Occipital lobe (tissue), 2 donors: ENCODE results near the gene ARVCF. TPM values are rescaled to one million over a fixed set of nuclear protein-coding genes. Genes with fewer than 3 reads are reported as not detected.

Experiments used
- DNase-seq: peaks from one replicate; lab custom pipeline; 2025; lab: John Stamatoyannopoulos, UW
- total RNA-seq: library from RNA; depleted of rRNA; stranded (reverse); fragments of >200 nt; gene quantifications from one replicate; pipeline ENCODE4 v1.2.3, GENCODE V29; 2014

ARVCF gene, protein sequence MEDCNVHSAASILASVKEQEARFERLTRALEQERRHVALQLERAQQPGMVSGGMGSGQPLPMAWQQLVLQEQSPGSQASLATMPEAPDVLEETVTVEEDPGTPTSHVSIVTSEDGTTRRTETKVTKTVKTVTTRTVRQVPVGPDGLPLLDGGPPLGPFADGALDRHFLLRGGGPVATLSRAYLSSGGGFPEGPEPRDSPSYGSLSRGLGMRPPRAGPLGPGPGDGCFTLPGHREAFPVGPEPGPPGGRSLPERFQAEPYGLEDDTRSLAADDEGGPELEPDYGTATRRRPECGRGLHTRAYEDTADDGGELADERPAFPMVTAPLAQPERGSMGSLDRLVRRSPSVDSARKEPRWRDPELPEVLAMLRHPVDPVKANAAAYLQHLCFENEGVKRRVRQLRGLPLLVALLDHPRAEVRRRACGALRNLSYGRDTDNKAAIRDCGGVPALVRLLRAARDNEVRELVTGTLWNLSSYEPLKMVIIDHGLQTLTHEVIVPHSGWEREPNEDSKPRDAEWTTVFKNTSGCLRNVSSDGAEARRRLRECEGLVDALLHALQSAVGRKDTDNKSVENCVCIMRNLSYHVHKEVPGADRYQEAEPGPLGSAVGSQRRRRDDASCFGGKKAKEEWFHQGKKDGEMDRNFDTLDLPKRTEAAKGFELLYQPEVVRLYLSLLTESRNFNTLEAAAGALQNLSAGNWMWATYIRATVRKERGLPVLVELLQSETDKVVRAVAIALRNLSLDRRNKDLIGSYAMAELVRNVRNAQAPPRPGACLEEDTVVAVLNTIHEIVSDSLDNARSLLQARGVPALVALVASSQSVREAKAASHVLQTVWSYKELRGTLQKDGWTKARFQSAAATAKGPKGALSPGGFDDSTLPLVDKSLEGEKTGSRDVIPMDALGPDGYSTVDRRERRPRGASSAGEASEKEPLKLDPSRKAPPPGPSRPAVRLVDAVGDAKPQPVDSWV
- total RNA-seq, result 47.3 TPM

DNA sequence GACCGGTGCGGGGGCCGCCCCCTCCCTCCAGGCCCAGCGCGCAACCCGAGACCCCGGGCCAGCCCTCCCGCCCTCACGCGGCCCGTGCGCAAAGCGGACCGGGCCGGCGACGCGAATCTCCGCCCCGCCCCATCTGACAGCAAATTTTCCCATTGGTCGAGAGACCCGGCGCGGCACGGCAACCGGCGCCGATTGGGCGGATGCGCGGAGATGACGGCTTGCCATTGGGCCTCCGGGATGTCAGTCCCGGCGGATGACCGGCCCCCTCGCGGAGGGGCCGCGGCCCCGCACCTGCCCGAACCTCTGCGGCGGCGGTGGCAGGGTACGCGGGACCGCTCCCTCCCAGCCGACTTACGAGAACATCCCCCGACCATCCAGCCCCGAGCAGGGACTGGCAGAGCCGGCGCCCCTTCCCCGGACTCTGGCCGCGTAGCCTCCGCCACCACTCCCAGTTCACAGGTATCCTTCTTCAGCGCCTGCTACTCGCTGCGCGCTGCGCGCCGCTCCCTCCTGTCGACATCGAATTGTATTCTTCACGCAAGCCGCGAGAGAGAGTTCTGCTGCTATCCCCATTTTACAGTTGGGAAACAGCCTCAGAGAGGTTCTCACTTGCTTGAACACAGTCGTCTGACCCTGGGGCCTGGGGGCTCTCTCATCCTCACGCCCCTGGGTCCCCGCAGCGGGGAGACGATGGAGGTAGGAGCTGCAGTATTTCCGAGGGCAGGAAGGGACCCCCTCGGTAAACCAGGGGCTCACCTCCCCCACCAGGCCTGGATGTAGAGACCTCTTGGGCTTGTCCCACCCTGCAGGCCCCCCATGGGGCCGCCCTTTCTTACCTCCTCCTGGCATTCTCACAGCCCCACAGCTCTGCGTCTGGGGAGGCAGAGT lies at the start of gene ARVCF:
ARVCF (minus strand) TSS at position 90 of the 888 bp plus-strand sequence. CDS start 26,029 bp downstream, outside the sequence.
- peak; percentile 91 for DNase-seq

DNA sequence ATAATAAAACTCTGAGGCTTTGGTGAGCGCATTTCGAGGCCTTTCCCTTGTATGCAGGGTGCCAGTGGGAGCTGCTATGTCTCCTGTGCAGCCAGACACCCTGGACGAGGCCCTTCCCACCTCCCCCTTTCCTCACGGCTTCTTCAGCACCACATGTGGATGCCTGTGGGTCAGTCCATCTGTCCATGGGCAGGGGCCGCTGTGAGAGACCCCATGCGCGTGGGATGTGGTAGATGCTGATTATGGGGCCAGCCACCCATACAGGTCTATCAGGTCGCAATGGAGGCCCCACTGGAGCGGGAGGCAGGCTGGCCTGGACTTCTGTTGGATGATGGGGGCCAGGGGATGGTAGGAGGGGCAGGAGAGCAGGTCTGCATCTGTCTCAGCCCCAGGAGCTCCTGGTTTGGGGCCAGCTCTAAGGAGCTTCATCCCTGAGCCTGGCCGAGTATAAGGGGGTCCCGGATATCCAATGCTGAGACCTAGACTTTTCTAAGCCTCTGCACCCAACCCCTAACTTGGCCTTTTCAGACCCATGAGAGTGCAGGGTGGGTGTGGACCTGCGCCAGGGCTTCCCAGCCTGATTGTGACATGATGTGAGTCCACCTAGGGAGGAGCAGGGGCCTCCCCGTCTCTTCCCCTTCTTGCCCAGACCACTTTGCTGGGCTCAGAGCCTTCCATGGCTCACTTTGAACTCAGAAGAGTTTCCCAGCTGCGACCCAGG lies 49.4 kb upstream of the ARVCF start:
- no peak for DNase-seq

DNA sequence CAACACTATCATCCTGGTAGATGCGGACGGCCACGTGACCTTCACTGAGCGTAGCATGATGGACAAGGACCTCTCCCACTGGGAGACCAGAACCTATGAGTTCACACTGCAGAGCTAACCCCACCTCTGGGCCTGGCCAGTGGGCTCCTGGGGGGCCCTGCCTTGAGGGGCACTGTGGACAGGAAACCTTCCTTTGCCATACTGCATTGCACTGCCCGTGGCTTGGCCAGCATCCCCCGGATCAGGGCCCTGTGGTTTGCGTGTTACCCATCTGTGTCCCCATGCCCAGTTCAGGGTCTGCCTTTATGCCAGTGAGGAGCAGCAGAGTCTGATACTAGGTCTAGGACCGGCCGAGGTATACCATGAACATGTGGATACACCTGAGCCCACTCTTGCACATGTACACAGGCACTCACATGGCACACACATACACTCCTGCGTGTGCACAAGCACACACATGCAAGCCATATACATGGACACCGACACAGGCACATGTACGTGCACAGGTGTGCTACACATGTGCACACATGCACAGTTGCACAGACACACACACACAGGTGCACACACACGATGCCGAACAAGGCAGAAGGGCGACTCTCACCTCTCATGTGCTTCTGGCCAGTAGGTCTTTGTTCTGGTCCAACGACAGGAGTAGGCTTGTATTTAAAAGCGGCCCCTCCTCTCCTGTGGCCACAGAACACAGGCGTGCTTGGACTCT lies 48.1 kb upstream of the ARVCF start:
- no peak for DNase-seq

DNA sequence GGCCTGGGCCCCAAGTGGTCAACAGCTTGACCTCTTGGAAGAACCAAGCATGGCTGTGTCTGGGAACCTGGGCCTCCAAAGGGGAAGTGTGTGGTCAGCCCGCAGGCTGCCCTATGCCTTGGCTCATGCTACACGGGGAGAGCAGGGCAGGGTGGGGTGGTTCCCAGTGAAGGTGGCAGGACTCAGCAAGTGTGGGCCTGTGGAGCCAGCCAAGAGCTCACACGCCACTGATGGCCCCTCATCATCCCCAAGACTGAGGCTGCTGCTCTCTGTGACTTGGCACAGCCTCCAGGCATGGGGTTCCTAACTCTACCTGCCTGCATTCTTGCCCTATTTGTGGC lies 47.5 kb upstream of the ARVCF start:
- DNase-seq, result no peak

DNA sequence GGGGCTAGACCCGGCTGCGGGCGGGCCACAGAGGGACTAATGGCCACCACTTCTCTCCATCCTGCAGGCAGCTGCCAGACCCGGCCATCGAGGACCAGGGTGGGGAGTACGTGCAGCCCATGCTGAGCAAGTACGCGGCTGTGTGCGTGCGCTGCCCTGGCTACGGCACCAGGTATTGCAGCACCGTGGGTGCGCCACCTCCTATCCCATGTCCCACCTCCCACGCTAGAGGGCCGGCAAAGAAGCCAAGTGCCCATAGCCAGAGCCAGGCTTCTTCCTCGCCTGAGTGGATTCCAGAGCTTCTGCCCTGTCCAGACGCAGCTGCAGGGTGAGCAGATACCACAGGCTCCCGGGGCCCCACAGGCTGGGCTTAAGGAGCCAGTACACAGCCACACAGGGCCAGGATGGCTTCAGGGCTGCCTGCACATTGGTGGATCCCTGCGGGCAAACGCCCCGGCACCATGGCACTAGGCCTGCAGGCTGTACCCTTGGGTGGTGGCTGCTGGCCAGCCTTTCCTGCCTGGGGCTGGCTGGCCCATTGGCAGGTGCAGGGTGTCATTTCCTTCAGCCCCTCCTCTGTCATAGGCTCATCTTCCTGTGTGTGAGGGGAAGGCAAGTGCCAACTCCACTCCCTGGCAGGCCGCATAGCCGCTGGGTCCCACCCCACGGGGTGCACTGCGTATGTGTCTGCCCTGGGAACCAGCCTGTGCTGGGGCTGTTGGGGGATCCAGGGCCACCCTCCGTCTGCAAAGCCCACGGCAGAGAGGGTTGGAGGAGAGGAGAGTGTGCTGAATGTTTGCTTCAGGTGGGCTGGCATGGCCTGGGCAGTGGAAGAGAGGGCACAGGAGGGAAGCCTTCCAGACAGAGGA lies 46.9 kb upstream of the ARVCF start:
- no peak for DNase-seq

DNA sequence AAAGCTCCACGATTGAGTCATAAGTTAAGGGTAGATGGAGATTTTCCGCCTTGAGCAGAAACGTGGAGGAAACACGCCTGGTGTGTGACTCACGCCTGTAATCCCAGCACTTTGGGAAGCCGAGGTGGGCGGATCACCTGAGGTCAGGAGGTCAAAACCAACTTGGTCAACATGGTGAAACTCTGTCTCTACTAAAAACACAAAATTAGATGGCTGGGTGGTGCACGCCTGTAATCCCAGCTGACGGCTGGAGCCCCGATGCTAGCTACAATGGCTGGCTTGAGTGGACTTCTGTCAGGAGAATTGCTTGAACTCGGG lies 46.1 kb upstream of the ARVCF start:
- DNase-seq, result no peak

DNA sequence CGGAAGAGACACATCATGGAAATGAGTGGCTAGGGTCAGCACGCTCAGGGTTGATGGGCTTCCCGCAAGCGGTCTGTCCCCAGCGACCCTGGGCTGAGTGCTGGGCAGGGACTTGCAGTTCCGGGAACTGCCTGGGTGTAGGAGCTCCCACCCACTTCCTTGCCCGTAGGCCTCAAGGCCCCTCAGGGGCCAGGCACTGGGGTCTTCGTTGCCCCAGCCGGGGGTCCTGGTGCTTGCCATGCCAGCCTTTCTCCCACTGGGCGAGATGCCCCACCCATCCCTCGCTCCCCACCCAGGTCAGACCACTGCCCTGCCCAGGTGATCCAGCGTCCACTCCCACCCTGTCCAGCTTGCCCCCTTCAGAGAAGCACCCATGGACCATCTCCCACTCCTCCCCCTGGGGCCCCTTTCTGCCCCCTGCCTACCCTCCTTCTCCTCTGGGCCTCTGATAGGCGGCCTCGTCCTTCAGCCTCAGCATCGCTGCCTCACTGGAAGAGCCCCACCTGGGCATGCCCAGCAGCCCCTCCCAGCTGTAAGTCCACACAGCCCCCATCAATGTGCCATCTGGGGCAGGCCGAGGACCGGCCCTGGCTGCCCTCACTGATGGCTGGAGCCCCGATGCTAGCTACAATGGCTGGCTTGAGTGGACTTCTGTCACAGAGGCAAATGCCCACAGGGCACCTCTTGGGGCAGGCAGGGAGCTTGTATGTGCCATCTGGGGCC lies 45.6 kb upstream of the ARVCF start:
- DNase-seq, result no peak

DNA sequence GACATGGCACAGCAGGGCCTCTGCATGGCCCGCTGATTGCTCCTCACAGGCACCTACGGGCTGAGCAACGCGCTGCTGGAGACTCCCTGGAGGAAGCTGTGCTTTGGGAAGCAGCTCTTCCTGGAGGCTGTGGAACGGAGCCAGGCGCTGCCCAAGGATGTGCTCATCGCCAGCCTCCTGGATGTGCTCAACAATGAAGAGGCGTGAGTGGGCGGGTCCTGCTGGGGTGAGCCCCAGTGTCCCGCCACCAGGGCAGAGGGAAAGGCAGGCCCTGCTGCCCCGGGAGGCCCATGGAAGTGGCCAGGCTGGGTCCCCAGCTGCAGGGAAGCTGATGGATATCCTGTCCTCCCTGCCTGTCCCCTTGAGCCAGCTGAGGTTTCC lies 44.8 kb upstream of the ARVCF start:
- DNase-seq, result no peak

DNA sequence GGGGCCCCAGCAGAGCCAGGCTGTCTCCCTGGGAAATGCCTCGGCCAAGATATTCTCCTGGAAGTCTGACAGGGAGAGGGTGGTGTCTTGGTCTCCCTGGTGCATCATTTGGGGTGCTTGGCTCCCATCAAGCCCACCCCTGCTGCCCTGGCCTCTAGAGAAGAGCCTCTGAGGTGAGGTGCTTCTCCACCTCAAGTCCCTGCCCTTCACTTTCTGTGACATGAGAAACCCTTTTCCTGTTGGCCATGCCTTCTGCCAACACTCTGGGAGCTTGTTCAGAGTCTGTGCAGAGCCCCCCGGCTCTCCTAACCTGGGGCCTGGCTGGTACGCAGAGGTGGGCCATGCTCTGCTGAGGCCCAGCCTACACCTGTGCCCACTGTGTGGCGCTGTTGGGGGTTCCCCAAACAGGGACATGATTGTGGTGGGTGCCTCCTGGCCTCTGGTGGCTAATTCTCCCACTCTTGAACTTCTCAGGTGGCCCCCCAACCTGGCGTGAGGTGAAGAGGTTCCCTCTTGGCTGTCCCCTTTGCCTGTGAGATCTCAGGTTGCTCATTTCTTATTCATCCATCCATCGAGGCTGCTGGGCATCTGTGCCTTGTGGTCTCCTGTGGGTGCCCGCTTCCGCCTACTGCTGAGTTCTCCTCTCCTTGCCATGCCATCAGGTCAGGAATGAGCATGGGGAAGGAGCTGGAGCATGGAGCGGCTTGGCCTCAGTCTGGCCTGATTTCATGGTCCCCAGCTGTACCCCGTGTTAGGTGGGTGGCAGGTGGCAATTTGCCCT lies 44.3 kb upstream of the ARVCF start:
- DNase-seq, result no peak

DNA sequence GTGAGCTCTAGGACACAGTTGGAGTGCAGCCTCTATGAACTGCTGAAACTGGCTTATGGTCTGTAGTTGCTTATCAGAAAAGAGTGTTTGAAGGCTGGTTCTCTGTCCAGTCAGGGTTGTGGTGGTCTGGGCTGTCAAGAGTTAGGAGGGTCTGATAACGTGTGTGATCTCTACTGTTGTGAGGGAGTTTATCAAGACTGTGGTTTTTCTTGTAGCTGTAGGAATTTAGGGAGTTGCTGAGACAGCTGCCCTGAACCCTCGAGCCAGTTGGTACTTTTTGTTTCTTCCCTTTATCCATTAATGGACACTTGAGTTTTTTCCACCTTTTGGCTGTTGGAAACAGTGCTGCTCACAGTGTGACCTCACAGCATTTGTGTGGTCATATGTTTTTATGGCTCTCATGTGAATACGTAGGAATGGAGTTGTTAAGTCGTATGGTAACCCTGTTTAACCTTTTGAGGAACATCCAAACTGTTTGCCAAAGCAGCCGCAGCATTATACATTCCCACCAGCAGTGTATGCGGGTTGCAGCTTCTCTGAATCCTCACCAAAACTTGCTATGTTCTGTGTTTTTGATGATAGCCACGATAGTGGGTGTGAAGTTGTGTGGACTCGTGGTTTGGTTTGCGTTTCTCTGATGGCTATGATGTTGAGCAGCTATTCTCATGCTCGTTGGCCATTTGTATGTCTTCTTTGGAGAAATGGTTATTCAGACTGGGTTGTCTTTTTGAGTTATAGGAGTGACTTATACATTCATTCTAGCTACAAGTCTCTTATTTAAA lies 42.6 kb upstream of the ARVCF start:
- DNase-seq, result no peak

DNA sequence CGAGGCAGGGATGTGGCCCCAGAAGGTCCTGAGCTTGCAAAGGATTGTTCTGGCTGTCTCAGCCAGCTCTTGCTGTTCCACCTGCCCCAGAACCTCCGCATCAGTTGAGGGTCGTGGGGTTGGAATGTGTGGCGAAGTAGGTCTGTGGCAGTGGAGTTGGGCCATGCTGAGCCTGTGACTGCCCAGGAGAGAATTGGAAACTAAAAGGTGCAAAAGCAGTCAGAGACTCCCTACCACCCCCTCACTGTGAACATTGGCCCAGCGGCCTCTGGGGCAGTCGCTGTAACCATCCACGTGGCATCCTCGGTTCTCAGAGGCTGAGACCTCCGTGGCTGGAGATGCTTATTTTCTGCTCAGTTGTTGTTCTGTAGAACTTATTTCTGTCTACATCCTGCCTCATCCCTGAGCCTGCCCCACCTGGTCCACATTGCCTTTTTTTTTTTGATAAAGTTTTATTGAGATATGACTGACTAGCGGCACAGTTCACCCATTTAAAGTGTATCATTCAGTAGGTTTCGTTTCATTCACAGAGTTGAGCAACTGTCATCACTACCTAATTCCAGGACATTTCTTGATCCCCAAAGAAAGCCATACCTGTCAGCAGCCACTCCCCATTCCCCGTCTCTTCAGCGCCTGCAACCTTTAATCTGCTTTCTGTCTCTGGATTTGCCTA lies 41.1 kb upstream of the ARVCF start:
- DNase-seq, result no peak

DNA sequence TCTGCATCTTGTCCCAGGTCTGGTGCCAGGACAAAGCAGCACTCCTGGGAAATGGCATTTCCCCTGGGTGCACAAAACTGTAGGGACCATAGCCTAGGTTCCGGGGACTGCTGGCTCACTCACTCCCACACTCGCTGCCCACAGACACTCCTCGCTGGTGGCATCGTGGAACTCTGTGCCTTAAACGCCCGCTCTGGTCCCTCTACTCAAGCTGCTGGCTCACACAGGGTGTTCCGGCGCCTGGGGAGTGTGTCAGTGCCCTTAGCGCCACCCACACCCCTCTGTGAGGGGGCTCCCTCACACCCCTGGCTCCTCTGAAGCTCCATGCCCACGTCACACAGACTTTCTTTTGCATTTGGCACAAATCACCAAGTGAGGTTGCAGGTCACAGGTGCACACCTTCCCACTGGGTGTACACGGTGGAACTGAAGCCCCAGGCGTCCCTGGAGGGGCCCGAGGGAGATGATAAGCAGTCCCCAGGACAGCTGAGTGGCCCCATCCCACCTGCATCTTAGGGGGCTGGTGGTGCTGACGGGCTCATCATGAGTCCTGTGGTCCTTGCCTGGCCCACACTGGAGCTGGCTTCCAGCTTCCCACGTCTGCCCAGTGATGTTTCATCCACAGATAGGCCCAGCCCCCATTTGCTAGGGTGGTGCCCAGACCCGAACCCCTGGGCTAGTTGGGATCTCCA lies 40.2 kb upstream of the ARVCF start:
- DNase-seq, result no peak

DNA sequence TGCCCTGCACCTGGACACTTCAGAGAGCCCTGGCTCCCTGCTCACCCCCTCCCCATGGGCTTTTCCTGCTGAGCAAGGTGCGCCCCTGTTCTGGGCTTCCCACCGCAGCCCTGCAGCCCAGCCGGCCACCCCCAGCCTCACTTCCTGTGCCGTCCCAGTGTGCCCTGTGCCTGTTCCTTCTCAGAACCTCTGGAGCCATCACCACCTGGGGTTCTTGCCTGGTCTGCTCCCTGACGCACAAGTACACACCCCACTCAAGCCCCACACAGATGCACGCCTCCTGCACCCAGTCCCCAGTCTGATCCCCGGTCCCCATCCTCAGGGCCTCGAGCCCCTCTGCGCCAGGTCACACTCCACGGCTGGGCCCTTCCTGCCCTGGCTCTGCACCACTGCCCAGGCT lies 39.5 kb upstream of the ARVCF start:
- DNase-seq, result no peak

DNA sequence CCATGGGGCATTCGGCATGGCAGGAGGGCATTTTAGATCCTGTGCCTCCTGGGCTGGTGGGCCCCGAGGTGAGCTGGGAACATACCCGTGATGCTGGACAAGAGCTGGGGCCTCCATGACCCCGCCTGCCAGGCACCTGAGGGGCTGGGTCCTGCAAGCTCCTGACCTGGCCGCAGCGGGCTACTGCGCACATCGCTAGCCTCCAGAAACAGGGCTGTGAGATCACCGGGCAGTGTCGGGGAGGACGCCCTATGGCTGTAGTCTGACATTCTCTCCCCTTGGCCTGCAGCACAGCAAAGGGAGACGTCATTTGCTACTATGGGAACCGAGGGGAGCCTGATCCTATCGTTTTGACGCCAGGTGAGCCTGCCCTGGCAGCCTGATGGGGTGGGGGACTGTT lies 39.0 kb upstream of the ARVCF start:
- DNase-seq, result no peak

DNA sequence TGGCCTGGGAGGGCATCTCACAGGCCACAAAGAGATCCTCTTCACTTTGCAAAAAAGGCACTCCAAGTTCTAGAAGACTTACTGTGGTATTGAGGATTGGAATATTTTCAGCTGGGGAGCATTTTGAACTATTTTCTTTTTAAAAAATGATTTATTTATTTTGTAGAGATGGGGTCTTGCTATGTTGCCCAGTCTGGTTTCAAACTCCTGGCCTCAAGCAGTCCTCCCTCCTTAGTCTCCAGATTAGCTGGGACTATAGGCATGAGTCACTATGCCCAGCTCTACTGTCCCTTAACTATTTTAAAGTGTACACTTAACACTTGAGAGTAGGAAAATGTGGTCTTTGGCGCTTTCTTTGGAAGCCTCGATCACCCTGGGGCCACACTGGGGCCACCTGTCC lies 38.5 kb upstream of the ARVCF start:
- DNase-seq, result no peak

DNA sequence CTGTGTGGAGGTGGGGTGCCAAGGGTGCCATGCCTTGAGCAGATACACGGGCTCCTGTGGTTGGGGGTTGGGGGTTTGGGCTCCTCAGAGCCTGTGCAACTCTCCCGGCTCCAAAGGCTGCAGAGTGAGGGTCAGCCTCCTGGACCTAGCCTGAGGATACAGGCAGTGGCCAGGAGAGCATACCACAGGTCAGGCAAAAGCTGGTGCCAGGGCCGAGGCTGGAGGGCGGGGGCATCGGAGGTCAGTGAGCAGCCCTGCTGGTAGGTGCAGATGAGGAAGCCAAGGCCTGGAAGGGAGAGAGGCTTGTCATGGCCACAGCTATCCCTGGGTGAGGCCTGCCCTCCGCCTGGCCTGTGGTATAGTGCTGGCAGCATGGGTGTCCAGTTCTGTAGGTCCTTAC lies 37.9 kb upstream of the ARVCF start:
- no peak for DNase-seq
